Hepatocyte (in vitro differentiated cells): Measurements from ENCODE around the gene HS3ST1. TPM values are rescaled to one million over a fixed set of nuclear protein-coding genes. Genes with fewer than 3 reads are reported as not detected.

Experiments
- DNase-seq: peaks from one replicate; pipeline ENCODE4 v3.0.0-alpha.2; 2016; ENCODE audit warnings: low spot score
- H2AFZ ChIP-seq: fragments of 200-600 bp; sonication (generic); 2 replicates; pipeline ENCODE4 v1.6.0; 2016; ENCODE audit warnings: antibody characterized with exemption, mild to moderate bottlenecking
- H3K27ac ChIP-seq: fragments of 200-600 bp; sonication (generic); 2 replicates; pipeline ENCODE4 v1.5.1; 2016; ENCODE audit warnings: mild to moderate bottlenecking
- H3K27me3 ChIP-seq: fragments of 200-600 bp; sonication (generic); 2 replicates; pipeline ENCODE4 v1.6.1; 2016
- H3K36me3 ChIP-seq: fragments of 200-600 bp; sonication (generic); replicated peaks from 2 replicates; pipeline ENCODE4 v1.5.1; 2016; ENCODE audit warnings: low read depth; ENCODE audit not compliant: insufficient read depth
- H3K4me1 ChIP-seq: fragments of 200-600 bp; sonication (generic); 2 replicates; pipeline ENCODE4 v1.5.1; 2016; ENCODE audit warnings: mild to moderate bottlenecking, moderate library complexity; ENCODE audit not compliant: insufficient read depth
- H3K4me2 ChIP-seq: fragments of 200-600 bp; sonication (generic); 2 replicates; pipeline ENCODE4 v1.6.0; 2016
- H3K4me3 ChIP-seq: fragments of 200-600 bp; sonication (generic); 2 replicates; pipeline ENCODE4 v1.5.1; 2016; ENCODE audit warnings: mild to moderate bottlenecking
- H3K79me2 ChIP-seq: fragments of 200-600 bp; sonication (generic); 2 replicates; pipeline ENCODE4 v1.6.0; 2017; ENCODE audit warnings: mild to moderate bottlenecking
- H3K9me2 ChIP-seq: fragments of 200-600 bp; sonication (generic); replicated peaks from 2 replicates; pipeline ENCODE4 v1.6.0; 2017; ENCODE audit warnings: mild to moderate bottlenecking; ENCODE audit not compliant: insufficient read depth
- H3K9me3 ChIP-seq: fragments of 200-600 bp; sonication (generic); 2 replicates; pipeline ENCODE4 v1.5.1; 2016; ENCODE audit warnings: low read depth, mild to moderate bottlenecking
- H4K20me1 ChIP-seq: fragments of 200-600 bp; sonication (generic); 2 replicates; pipeline ENCODE4 v1.6.0; 2016; ENCODE audit warnings: mild to moderate bottlenecking; ENCODE audit not compliant: insufficient read depth, poor library complexity, severe bottlenecking
- EZH2 ChIP-seq: fragments of 200-600 bp; sonication (generic); IDR thresholded peaks from 2 replicates; pipeline ENCODE4 v1.6.1; 2016; ENCODE audit warnings: antibody characterized with exemption, mild to moderate bottlenecking, borderline replicate concordance
- EZH2phosphoT487 ChIP-seq: fragments of 200-600 bp; sonication (generic); IDR thresholded peaks from one replicate; pipeline ENCODE4 v1.6.1; 2018; ENCODE audit warnings: antibody characterized with exemption, mild to moderate bottlenecking, low read depth, moderate library complexity; ENCODE audit not compliant: unreplicated experiment, severe bottlenecking
- WGBS: methylation state at CpG from one replicate; pipeline ENCODE4 v1.1.6; 2016; ENCODE audit warnings: low lambda C conversion rate; ENCODE audit errors: missing lambda C conversion rate; 5-methylcytosine and 5-hydroxymethylcytosine counted together
- polyA plus RNA-seq: library from polyadenylated mRNA; unstranded; fragments of >200 nt; fragmentation: Nextera tagmentation; extraction: Ambion mirVana; gene quantifications from 2 replicates; pipeline ENCODE4 v1.2.1, GENCODE V29; 2016
- total RNA-seq: library from RNA; depleted of rRNA; stranded (reverse); fragments of >200 nt; gene quantifications from 2 replicates; pipeline ENCODE4 v1.2.3, GENCODE V29; 2014
- TF ChIP-seq, protein P1 (sequence below): fragments of 200-600 bp; sonication (generic); IDR thresholded peaks from 2 replicates; pipeline ENCODE4 v1.5.1; 2016; ENCODE audit warnings: antibody characterized with exemption, mild to moderate bottlenecking; ENCODE audit not compliant: poor library complexity

Gene HS3ST1
- total and polyA plus RNA-seq, 2 experiments from 2014 or later = 1.5 to 7.4 TPM

DNA sequence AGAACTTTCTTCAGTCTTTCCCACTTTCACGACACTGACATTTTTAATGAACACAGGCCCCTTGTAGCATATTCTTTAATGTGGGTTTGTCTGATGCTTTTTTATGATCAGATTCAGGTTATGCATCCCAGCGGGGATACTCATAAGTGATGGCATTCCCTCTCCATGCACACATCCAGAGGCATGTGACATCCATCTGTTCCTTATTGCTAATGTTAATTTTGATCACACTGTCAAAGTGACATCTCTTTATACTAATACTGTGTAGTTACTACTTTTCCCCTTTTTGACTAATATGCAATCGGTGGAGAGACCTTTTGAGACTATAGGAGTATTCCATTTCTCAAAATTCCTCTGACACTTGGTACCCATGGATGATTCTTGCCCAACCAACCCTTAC is 43.8 kb upstream of the HS3ST1 start:
- TF ChIP-seq EZH2phosphoT487 = no peak
- TF ChIP-seq, protein P1, sequence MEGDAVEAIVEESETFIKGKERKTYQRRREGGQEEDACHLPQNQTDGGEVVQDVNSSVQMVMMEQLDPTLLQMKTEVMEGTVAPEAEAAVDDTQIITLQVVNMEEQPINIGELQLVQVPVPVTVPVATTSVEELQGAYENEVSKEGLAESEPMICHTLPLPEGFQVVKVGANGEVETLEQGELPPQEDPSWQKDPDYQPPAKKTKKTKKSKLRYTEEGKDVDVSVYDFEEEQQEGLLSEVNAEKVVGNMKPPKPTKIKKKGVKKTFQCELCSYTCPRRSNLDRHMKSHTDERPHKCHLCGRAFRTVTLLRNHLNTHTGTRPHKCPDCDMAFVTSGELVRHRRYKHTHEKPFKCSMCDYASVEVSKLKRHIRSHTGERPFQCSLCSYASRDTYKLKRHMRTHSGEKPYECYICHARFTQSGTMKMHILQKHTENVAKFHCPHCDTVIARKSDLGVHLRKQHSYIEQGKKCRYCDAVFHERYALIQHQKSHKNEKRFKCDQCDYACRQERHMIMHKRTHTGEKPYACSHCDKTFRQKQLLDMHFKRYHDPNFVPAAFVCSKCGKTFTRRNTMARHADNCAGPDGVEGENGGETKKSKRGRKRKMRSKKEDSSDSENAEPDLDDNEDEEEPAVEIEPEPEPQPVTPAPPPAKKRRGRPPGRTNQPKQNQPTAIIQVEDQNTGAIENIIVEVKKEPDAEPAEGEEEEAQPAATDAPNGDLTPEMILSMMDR = no peak
- H3K27ac ChIP-seq = no peak overlapping the region
- no peak for DNase-seq
- no peak overlapping the region for H3K4me3 ChIP-seq
- no peaks in the 10 kb centered on the region for H3K4me1 ChIP-seq
- no peaks in the 10 kb centered on the region for H3K9me2 ChIP-seq
- WGBS = 83% methylated on average over 3 of the region's 3 CpGs
- H3K36me3 ChIP-seq = no peaks in the 10 kb centered on the region
- H3K9me3 ChIP-seq = no peaks in the 10 kb centered on the region
- H3K79me2 ChIP-seq = no peaks in the 10 kb centered on the region
- H4K20me1 ChIP-seq = no peaks in the 10 kb centered on the region
- no peaks in the 10 kb centered on the region for H3K27me3 ChIP-seq
- no peak overlapping the region for H3K4me2 ChIP-seq
- no peak overlapping the region for H2AFZ ChIP-seq

- Histone ChIP-seq H3K4me3 (no peak overlapping the region), H3K4me1 (no peaks in the 10 kb centered on the region), H3K36me3 (no peaks in the 10 kb centered on the region), H3K79me2 (no peaks in the 10 kb centered on the region), H2AFZ (no peak overlapping the region), H3K27ac (no peak overlapping the region), H3K9me2 (no peaks in the 10 kb centered on the region), H4K20me1 (no peaks in the 10 kb centered on the region), H3K4me2 (no peak overlapping the region), H3K27me3 (no peaks in the 10 kb centered on the region), H3K9me3 (no peaks in the 10 kb centered on the region)
- 66% methylated on average over 4 of the region's 4 CpGs for WGBS
- DNase-seq = no peak
- TF ChIP-seq EZH2phosphoT487 = no peak
- TF ChIP-seq, protein P1 = no peak
- no peak for TF ChIP-seq EZH2
These were observed 42.9 kb upstream of the HS3ST1 start for GRCh38 chr4:11471618-11472017.

DNA sequence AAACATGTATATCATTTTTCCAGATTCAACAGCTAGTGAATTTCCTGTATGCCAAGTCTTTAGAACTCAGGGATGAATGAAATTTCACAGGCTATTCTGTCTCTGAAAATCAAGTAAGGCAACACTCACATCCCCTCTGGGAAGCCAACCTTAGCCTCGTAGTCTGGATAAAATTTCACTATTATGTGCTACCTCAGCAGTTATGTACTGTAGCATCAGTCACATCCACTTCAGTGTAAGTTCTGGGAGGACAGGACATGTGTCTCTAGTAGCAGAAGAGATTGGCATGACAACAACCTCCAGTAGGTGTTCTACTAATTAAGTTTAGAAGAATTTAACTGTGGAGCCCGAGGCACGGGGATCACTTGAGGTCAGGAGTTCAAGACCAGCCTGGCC is 42.4 kb upstream of the HS3ST1 start:
- no peaks in the 10 kb centered on the region for H3K4me1 ChIP-seq
- WGBS = 73% methylated on average over 3 of the region's 3 CpGs
- DNase-seq = no peak

More for the DNA sequence above, 42.4 kb upstream of the HS3ST1 start:
- no peaks in the 10 kb centered on the region for H3K27me3 ChIP-seq
- no peaks in the 10 kb centered on the region for H3K9me2 ChIP-seq
- no peaks in the 10 kb centered on the region for H3K79me2 ChIP-seq
- no peaks in the 10 kb centered on the region for H3K36me3 ChIP-seq
- H2AFZ ChIP-seq = no peak overlapping the region
- H3K27ac ChIP-seq = no peak overlapping the region
- no peak overlapping the region for H3K4me2 ChIP-seq
- H4K20me1 ChIP-seq = no peaks in the 10 kb centered on the region
- H3K4me3 ChIP-seq = no peak overlapping the region
- TF ChIP-seq EZH2 = no peak
- TF ChIP-seq, protein P1 = no peak
- TF ChIP-seq EZH2phosphoT487 = no peak
- H3K9me3 ChIP-seq = no peaks in the 10 kb centered on the region
